ENCODE results near the gene SPEF1.

The SPEF1 gene

GRCh38 chr20:3740615-3741301 is 40.5 kb downstream of the SPEF1 start:
- no peak for TF ChIP-seq CTCF (IDR thresholded peaks at IDR 0.05; ENCODE audit: low read depth, low read length)
- H3K4me3 ChIP-seq (replicated peaks in 1 of 2; ENCODE audit: low read depth in 2 of 2, low read length in 2 of 2), result no peak overlapping the region
- no peak for DNase-seq (ENCODE audit: low read depth in 2 of 2)

GRCh38 chr20:3739926-3740451 is 41.3 kb downstream of the SPEF1 start:
- no peak overlapping the region for H3K4me3 ChIP-seq (replicated peaks in 1 of 2; ENCODE audit: low read depth in 2 of 2, low read length in 2 of 2)
- TF ChIP-seq CTCF (IDR thresholded peaks at IDR 0.05; ENCODE audit: low read depth, low read length), result no peak
- DNase-seq (ENCODE audit: low read depth in 2 of 2), result no peak

GRCh38 chr20:3739054-3739925 is 42.0 kb downstream of the SPEF1 start:
- TF ChIP-seq CTCF (IDR thresholded peaks at IDR 0.05; ENCODE audit: low read depth, low read length), result no peak
- peak in 1 of 2 donors; percentile 18 for DNase-seq (ENCODE audit: low read depth in 2 of 2)
- no peak overlapping the region for H3K4me3 ChIP-seq (replicated peaks in 1 of 2; ENCODE audit: low read depth in 2 of 2, low read length in 2 of 2)

- peak in 1 of 2 donors; percentile 14 for DNase-seq (ENCODE audit: low read depth in 2 of 2)
- no peak for TF ChIP-seq CTCF (IDR thresholded peaks at IDR 0.05; ENCODE audit: low read depth, low read length)
- H3K4me3 ChIP-seq (replicated peaks in 1 of 2; ENCODE audit: low read depth in 2 of 2, low read length in 2 of 2), result no peak overlapping the region
Observed at GRCh38 chr20:3738111-3739053, 42.9 kb downstream of the SPEF1 start.

- H3K4me3 ChIP-seq (replicated peaks in 1 of 2; ENCODE audit: low read depth in 2 of 2, low read length in 2 of 2), result no peak overlapping the region
- TF ChIP-seq CTCF (IDR thresholded peaks at IDR 0.05; ENCODE audit: low read depth, low read length), result no peak
- no peak for DNase-seq (ENCODE audit: low read depth in 2 of 2)
Observed at GRCh38 chr20:3735768-3736167, 45.5 kb downstream of the SPEF1 start.

Data from cardiac fibroblast (primary cell).